MM.1S (cell line): ENCODE measurements around the gene BMERB1.

Experiments used
- EZH2phosphoT487 ChIP-seq: fragments of 300-600 bp; sonication (generic); IDR thresholded peaks from 2 replicates; pipeline ENCODE4 v1.6.1; 2018; ENCODE audit warnings: antibody characterized with exemption, low read length
- TF ChIP-seq, protein P1 (sequence below): fragments of 300-600 bp; sonication (generic); IDR thresholded peaks from 2 replicates; pipeline ENCODE4 v1.5.1; 2016; ENCODE audit warnings: antibody characterized with exemption, low read length, mixed read lengths

DNA sequence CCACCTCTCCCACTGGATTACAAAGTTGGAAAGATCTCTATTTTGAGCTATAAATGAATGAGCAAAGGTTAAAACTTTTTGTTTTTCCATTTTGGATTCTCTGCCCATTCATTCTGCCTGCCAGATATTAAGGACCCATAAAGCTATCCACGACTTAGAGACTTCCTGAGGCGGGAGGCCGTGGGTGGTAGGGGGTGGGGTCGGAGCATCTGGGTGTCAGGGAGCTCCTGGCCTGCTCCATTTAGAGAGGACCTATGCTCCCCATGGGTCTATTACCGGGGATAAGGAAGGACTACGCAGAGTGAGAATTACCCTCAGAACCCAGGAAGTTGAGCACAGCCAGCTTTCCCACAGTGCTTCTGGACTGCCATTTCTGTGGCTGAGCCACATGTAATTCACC, 162.7 kb downstream of the BMERB1 start:
- TF ChIP-seq, protein P1, sequence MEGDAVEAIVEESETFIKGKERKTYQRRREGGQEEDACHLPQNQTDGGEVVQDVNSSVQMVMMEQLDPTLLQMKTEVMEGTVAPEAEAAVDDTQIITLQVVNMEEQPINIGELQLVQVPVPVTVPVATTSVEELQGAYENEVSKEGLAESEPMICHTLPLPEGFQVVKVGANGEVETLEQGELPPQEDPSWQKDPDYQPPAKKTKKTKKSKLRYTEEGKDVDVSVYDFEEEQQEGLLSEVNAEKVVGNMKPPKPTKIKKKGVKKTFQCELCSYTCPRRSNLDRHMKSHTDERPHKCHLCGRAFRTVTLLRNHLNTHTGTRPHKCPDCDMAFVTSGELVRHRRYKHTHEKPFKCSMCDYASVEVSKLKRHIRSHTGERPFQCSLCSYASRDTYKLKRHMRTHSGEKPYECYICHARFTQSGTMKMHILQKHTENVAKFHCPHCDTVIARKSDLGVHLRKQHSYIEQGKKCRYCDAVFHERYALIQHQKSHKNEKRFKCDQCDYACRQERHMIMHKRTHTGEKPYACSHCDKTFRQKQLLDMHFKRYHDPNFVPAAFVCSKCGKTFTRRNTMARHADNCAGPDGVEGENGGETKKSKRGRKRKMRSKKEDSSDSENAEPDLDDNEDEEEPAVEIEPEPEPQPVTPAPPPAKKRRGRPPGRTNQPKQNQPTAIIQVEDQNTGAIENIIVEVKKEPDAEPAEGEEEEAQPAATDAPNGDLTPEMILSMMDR, result no peak
- TF ChIP-seq EZH2phosphoT487, result no peak
